GM23338 (cell line): ENCODE data around the gene RHOG. TPM values are rescaled to one million over a fixed set of nuclear protein-coding genes. Genes with fewer than 3 reads are reported as not detected.

Experiments
- ATAC-seq: fragments of 200-7000 bp; cut with Tn5 transposase; 3 replicates; pipeline ENCODE4 v1.9.1; 2020
- DNase-seq: peaks from one replicate; pipeline ENCODE4 v3.0.0-alpha.2; 2015; ENCODE audit warnings: low spot score
- H2AFZ ChIP-seq: fragments of 200-600 bp; sonication (generic); 2 replicates; pipeline ENCODE4 v1.8.0; 2016; ENCODE audit warnings: antibody characterized with exemption, mild to moderate bottlenecking, moderate library complexity
- H3F3A ChIP-seq: fragments of 200-600 bp; sonication (generic); replicated peaks from 2 replicates; pipeline ENCODE4 v1.8.0; 2017; ENCODE audit warnings: antibody characterized with exemption, mixed run types, low read depth
- H3K27ac ChIP-seq: fragments of 200-600 bp; sonication (generic); 2 replicates; pipeline ENCODE4 v1.6.1; 2016; ENCODE audit warnings: low read depth
- H3K27me3 ChIP-seq: fragments of 200-600 bp; sonication (generic); 2 replicates; pipeline ENCODE4 v1.8.0; 2016; ENCODE audit warnings: mild to moderate bottlenecking, mixed run types, moderate library complexity; ENCODE audit not compliant: insufficient read depth
- H3K36me3 ChIP-seq: fragments of 200-600 bp; sonication (generic); 2 replicates; pipeline ENCODE4 v1.8.0; 2016; ENCODE audit warnings: mild to moderate bottlenecking; ENCODE audit not compliant: insufficient read depth
- H3K4me1 ChIP-seq: fragments of 200-600 bp; sonication (generic); 2 replicates; pipeline ENCODE4 v1.8.0; 2016; ENCODE audit warnings: mild to moderate bottlenecking, moderate library complexity; ENCODE audit not compliant: insufficient read depth
- H3K4me2 ChIP-seq: fragments of 200-600 bp; sonication (generic); 2 replicates; pipeline ENCODE4 v1.7.1; 2017; ENCODE audit warnings: mixed run types
- H3K4me3 ChIP-seq: fragments of 200-600 bp; sonication (generic); 2 replicates; pipeline ENCODE4 v1.6.1; 2016; ENCODE audit warnings: mixed run types
- H3K79me2 ChIP-seq: fragments of 200-600 bp; sonication (generic); replicated peaks from 2 replicates; pipeline ENCODE4 v1.8.0; 2017; ENCODE audit warnings: mild to moderate bottlenecking; ENCODE audit not compliant: insufficient read depth
- H3K9me2 ChIP-seq: fragments of 200-600 bp; sonication (generic); 2 replicates; pipeline ENCODE4 v1.8.0; 2017; ENCODE audit not compliant: insufficient read depth
- H4K20me1 ChIP-seq: fragments of 200-600 bp; sonication (generic); replicated peaks from 2 replicates; pipeline ENCODE4 v1.8.0; 2017; ENCODE audit warnings: mild to moderate bottlenecking; ENCODE audit not compliant: insufficient read depth
- H3K27ac Mint-ChIP-seq: 2 replicates; pipeline ENCODE4 v1.8.0; 2020; ENCODE audit warnings: inconsistent platforms, mild to moderate bottlenecking, moderate library complexity, mixed read lengths
- H3K27me3 Mint-ChIP-seq: 3 replicates; pipeline ENCODE4 v1.8.0; 2022; ENCODE audit warnings: low read depth, mild to moderate bottlenecking, moderate library complexity, mixed read lengths, inconsistent platforms; ENCODE audit not compliant: insufficient read depth, poor library complexity
- H3K36me3 Mint-ChIP-seq: 3 replicates; pipeline ENCODE4 v1.8.0; 2021; ENCODE audit warnings: low read depth, mild to moderate bottlenecking, inconsistent platforms, moderate library complexity, mixed read lengths
- H3K4me1 Mint-ChIP-seq: 3 replicates; pipeline ENCODE4 v1.8.0; 2020; ENCODE audit warnings: mild to moderate bottlenecking, inconsistent platforms, mixed read lengths
- H3K4me3 Mint-ChIP-seq: 3 replicates; pipeline ENCODE4 v1.8.0; 2021; ENCODE audit warnings: moderate library complexity, mild to moderate bottlenecking, inconsistent platforms, mixed read lengths
- H3K9me3 Mint-ChIP-seq: 3 replicates; pipeline ENCODE4 v1.8.0; 2020; ENCODE audit warnings: moderate library complexity, mild to moderate bottlenecking, inconsistent platforms, mixed read lengths
- CTCF ChIP-seq, 2 experiments: fragments of 200-600 bp in 1 of 2; sonication (generic) in 1 of 2; conservative IDR thresholded peaks; 2 replicates each; pipeline versions ENCODE4 v1.5.1 to v1.6.1; 2016 to 2017; ENCODE audit warnings: antibody characterized with exemption in 2 of 2, low read depth in 2 of 2, mild to moderate bottlenecking in 2 of 2, moderate library complexity in 1 of 2
- ETS1 ChIP-seq: IDR thresholded peaks from 2 replicates; pipeline ENCODE4 v1.6.1; 2016; ENCODE audit warnings: antibody characterized with exemption
- EZH2phosphoT487 ChIP-seq: fragments of 200-600 bp; sonication (generic); IDR thresholded peaks from one replicate; pipeline ENCODE4 v1.8.1; 2018; ENCODE audit warnings: antibody characterized with exemption; ENCODE audit not compliant: unreplicated experiment
- JUNB ChIP-seq: IDR thresholded peaks from one replicate; pipeline ENCODE4 v1.6.1; 2016; ENCODE audit warnings: antibody characterized with exemption; ENCODE audit not compliant: unreplicated experiment
- NANOG ChIP-seq: IDR thresholded peaks from 2 replicates; pipeline ENCODE4 v1.6.1; 2016; ENCODE audit warnings: antibody characterized with exemption, borderline replicate concordance
- POLR2AphosphoS5 ChIP-seq: IDR thresholded peaks from 2 replicates; pipeline ENCODE4 v1.6.1; 2016; ENCODE audit warnings: antibody characterized with exemption, low read depth
- ZNF114 ChIP-seq: fragments of 250-450 bp; sonication (Bioruptor Pico); IDR thresholded peaks from 2 replicates; pipeline ENCODE4 v1.5.0; 2020; ENCODE audit warnings: mild to moderate bottlenecking, moderate library complexity
- ZNF331 ChIP-seq: fragments of 250-450 bp; sonication (Bioruptor Pico); IDR thresholded peaks from 2 replicates; pipeline ENCODE4 v1.5.0; 2020; ENCODE audit warnings: low read depth, mild to moderate bottlenecking, moderate library complexity
- polyA plus RNA-seq: library from polyadenylated mRNA; unstranded; fragments of >200 nt; fragmentation: Nextera tagmentation; extraction: Ambion mirVana; gene quantifications from 2 replicates; pipeline ENCODE4 v1.2.1, GENCODE V29; 2016
- total RNA-seq: library from RNA; depleted of rRNA; stranded (reverse); fragments of >200 nt; shearing (Covaris generic); gene quantifications from 2 replicates; pipeline ENCODE4 v1.2.3, GENCODE V29; 2014
- TF ChIP-seq, protein P1 (sequence below): fragments of 250-450 bp; sonication (Bioruptor Pico); IDR thresholded peaks from 2 replicates; pipeline ENCODE4 v1.5.0; 2020; ENCODE audit warnings: mild to moderate bottlenecking, moderate library complexity
- TF ChIP-seq, protein P2 (sequence below): IDR thresholded peaks from one replicate; pipeline ENCODE4 v1.6.1; 2018; ENCODE audit warnings: antibody characterized with exemption; ENCODE audit not compliant: unreplicated experiment

Gene RHOG
- total and polyA plus RNA-seq, 2 experiments from 2014 or later, result 26.3 to 38.6 TPM

- ATAC-seq, result no peak
- H3K27ac Mint-ChIP-seq, result no peak overlapping the region
- H3K4me3 Mint-ChIP-seq, result no peak overlapping the region
- H3K27me3 Mint-ChIP-seq, result peaks cover 21% of the 10 kb centered on the region
- DNase-seq, result no peak
- no peak overlapping the region for H3K27ac ChIP-seq
- H3K36me3 Mint-ChIP-seq, result peaks cover 39% of the 10 kb centered on the region
- H3K4me3 ChIP-seq, result no peak overlapping the region
- no peaks in the 10 kb centered on the region for H3F3A ChIP-seq
- no peak for TF ChIP-seq ZNF331 (CRISPR knock-in tag)
- H3K9me3 Mint-ChIP-seq, result no peaks in the 10 kb centered on the region
- H3K9me2 ChIP-seq, result no peaks in the 10 kb centered on the region
- H4K20me1 ChIP-seq, result peaks cover 12% of the 10 kb centered on the region
- H3K4me2 ChIP-seq, result no peak overlapping the region
- no peaks in the 10 kb centered on the region for H3K79me2 ChIP-seq
- peaks cover 31% of the 10 kb centered on the region for H3K4me1 ChIP-seq
- no peaks in the 10 kb centered on the region for H3K36me3 ChIP-seq
- no peaks in the 10 kb centered on the region for H3K27me3 ChIP-seq
- peaks cover 38% of the 10 kb centered on the region for H3K4me1 Mint-ChIP-seq
- H2AFZ ChIP-seq, result no peak overlapping the region
These were observed 17.5 kb downstream of the RHOG start for GRCh38 chr11:3823303-3823702.

DNA sequence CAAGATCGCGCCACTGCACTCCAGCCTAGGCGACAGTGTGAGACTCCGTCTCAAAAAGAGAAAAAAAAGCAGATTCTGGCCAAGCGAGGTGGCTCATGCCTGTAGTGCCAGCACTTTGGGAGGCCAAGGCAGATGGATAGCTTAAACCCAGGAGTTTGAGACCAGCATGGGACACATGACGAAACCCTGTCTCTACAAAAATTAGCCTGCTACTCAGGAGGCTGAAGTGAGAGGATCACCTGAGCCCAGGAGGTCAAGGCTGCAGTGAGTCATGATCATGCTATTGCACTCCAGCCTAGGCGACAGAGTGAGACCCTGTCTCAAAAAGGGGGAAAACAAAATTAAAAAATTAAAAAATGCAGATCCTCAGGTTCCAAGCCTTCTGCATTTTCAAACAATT, 18.4 kb downstream of the RHOG start:
- H3K9me2 ChIP-seq, result no peaks in the 10 kb centered on the region
- no peaks in the 10 kb centered on the region for H3K27me3 ChIP-seq
- Mint-ChIP-seq H3K27ac (no peak overlapping the region), H3K36me3 (peaks cover 30% of the 10 kb centered on the region), H3K9me3 (no peaks in the 10 kb centered on the region; the same call in 2 of the 3 replicates), H3K27me3 (peaks cover 21% of the 10 kb centered on the region), H3K4me3 (no peak overlapping the region), H3K4me1 (peaks cover 32% of the 10 kb centered on the region)
- peaks cover 7% of the 10 kb centered on the region for H4K20me1 ChIP-seq
- TF ChIP-seq, protein P1, sequence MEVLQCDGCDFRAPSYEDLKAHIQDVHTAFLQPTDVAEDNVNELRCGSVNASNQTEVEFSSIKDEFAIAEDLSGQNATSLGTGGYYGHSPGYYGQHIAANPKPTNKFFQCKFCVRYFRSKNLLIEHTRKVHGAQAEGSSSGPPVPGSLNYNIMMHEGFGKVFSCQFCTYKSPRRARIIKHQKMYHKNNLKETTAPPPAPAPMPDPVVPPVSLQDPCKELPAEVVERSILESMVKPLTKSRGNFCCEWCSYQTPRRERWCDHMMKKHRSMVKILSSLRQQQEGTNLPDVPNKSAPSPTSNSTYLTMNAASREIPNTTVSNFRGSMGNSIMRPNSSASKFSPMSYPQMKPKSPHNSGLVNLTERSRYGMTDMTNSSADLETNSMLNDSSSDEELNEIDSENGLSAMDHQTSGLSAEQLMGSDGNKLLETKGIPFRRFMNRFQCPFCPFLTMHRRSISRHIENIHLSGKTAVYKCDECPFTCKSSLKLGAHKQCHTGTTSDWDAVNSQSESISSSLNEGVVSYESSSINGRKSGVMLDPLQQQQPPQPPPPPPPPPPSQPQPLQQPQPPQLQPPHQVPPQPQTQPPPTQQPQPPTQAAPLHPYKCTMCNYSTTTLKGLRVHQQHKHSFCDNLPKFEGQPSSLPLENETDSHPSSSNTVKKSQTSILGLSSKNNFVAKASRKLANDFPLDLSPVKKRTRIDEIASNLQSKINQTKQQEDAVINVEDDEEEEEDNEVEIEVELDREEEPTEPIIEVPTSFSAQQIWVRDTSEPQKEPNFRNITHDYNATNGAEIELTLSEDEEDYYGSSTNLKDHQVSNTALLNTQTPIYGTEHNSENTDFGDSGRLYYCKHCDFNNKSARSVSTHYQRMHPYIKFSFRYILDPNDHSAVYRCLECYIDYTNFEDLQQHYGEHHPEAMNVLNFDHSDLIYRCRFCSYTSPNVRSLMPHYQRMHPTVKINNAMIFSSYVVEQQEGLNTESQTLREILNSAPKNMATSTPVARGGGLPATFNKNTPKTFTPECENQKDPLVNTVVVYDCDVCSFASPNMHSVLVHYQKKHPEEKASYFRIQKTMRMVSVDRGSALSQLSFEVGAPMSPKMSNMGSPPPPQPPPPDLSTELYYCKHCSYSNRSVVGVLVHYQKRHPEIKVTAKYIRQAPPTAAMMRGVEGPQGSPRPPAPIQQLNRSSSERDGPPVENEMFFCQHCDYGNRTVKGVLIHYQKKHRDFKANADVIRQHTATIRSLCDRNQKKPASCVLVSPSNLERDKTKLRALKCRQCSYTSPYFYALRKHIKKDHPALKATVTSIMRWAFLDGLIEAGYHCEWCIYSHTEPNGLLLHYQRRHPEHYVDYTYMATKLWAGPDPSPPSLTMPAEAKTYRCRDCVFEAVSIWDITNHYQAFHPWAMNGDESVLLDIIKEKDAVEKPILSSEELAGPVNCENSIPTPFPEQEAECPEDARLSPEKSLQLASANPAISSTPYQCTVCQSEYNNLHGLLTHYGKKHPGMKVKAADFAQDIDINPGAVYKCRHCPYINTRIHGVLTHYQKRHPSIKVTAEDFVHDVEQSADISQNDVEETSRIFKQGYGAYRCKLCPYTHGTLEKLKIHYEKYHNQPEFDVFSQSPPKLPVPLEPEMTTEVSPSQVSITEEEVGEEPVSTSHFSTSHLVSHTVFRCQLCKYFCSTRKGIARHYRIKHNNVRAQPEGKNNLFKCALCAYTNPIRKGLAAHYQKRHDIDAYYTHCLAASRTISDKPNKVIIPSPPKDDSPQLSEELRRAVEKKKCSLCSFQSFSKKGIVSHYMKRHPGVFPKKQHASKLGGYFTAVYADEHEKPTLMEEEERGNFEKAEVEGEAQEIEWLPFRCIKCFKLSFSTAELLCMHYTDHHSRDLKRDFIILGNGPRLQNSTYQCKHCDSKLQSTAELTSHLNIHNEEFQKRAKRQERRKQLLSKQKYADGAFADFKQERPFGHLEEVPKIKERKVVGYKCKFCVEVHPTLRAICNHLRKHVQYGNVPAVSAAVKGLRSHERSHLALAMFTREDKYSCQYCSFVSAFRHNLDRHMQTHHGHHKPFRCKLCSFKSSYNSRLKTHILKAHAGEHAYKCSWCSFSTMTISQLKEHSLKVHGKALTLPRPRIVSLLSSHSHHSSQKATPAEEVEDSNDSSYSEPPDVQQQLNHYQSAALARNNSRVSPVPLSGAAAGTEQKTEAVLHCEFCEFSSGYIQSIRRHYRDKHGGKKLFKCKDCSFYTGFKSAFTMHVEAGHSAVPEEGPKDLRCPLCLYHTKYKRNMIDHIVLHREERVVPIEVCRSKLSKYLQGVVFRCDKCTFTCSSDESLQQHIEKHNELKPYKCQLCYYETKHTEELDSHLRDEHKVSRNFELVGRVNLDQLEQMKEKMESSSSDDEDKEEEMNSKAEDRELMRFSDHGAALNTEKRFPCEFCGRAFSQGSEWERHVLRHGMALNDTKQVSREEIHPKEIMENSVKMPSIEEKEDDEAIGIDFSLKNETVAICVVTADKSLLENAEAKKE (CRISPR knock-in tag), result no peak
- no peak for TF ChIP-seq POLR2AphosphoS5
- no peak for TF ChIP-seq ETS1
- TF ChIP-seq, protein P2, sequence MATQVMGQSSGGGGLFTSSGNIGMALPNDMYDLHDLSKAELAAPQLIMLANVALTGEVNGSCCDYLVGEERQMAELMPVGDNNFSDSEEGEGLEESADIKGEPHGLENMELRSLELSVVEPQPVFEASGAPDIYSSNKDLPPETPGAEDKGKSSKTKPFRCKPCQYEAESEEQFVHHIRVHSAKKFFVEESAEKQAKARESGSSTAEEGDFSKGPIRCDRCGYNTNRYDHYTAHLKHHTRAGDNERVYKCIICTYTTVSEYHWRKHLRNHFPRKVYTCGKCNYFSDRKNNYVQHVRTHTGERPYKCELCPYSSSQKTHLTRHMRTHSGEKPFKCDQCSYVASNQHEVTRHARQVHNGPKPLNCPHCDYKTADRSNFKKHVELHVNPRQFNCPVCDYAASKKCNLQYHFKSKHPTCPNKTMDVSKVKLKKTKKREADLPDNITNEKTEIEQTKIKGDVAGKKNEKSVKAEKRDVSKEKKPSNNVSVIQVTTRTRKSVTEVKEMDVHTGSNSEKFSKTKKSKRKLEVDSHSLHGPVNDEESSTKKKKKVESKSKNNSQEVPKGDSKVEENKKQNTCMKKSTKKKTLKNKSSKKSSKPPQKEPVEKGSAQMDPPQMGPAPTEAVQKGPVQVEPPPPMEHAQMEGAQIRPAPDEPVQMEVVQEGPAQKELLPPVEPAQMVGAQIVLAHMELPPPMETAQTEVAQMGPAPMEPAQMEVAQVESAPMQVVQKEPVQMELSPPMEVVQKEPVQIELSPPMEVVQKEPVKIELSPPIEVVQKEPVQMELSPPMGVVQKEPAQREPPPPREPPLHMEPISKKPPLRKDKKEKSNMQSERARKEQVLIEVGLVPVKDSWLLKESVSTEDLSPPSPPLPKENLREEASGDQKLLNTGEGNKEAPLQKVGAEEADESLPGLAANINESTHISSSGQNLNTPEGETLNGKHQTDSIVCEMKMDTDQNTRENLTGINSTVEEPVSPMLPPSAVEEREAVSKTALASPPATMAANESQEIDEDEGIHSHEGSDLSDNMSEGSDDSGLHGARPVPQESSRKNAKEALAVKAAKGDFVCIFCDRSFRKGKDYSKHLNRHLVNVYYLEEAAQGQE, result no peak
- no peak for TF ChIP-seq EZH2phosphoT487
- no peak for TF ChIP-seq JUNB
- no peak for TF ChIP-seq ZNF114 (CRISPR knock-in tag)
- TF ChIP-seq ZNF331 (CRISPR knock-in tag), result no peak
- no peak for TF ChIP-seq CTCF (conservative IDR thresholded peaks at IDR 0.05; ENCODE audit: low read depth in 2 of 2)
- no peak for TF ChIP-seq NANOG
- H3K36me3 ChIP-seq, result no peaks in the 10 kb centered on the region
- peaks cover 25% of the 10 kb centered on the region for H3K4me1 ChIP-seq
- H3K4me2 ChIP-seq, result no peak overlapping the region
- H3K4me3 ChIP-seq, result no peak overlapping the region
- H3K79me2 ChIP-seq, result no peaks in the 10 kb centered on the region
- no peaks in the 10 kb centered on the region for H3F3A ChIP-seq
- no peak overlapping the region for H2AFZ ChIP-seq
- DNase-seq, result no peak
- no peak for ATAC-seq
- no peak overlapping the region for H3K27ac ChIP-seq
